SK-N-SH treated with all-trans-retinoic acid at 6 μM for 48 hours (cell line): ENCODE results near the gene DPP6.

Experiments
- ATAC-seq: fragments of 200-7000 bp; cut with Tn5 transposase; 3 replicates; pipeline ENCODE4 v1.9.1; 2020; ENCODE audit warnings: mild to moderate bottlenecking, moderate library complexity
- ARNTL ChIP-seq: fragments of 450-650 bp; formaldehyde crosslinking; IDR thresholded peaks from 2 replicates; pipeline ENCODE4 v1.5.0; 2020; ENCODE audit warnings: low read depth, mild to moderate bottlenecking, moderate library complexity, borderline replicate concordance
- CREB5 ChIP-seq: fragments of 250-450 bp; sonication (Bioruptor Pico); IDR thresholded peaks from 2 replicates; pipeline ENCODE4 v1.5.1; 2020; ENCODE audit warnings: low read depth, mild to moderate bottlenecking, moderate library complexity
- CSDC2 ChIP-seq: fragments of 250-450 bp; sonication (Bioruptor Pico); IDR thresholded peaks from 2 replicates; pipeline ENCODE4 v1.5.0; 2020; ENCODE audit warnings: mild to moderate bottlenecking, moderate library complexity
- CSRNP3 ChIP-seq: fragments of 250-450 bp; sonication (Bioruptor Pico); IDR thresholded peaks from 2 replicates; pipeline ENCODE4 v1.5.1; 2021; ENCODE audit warnings: mild to moderate bottlenecking, moderate library complexity
- ESRRG ChIP-seq: fragments of 250-450 bp; sonication (Bioruptor Pico); IDR thresholded peaks from 2 replicates; pipeline ENCODE4 v1.6.1; 2021; ENCODE audit warnings: mild to moderate bottlenecking
- GLIS3 ChIP-seq: fragments of 250-450 bp; sonication (Bioruptor Pico); IDR thresholded peaks from 2 replicates; pipeline ENCODE4 v1.5.0; 2020; ENCODE audit warnings: mild to moderate bottlenecking, moderate library complexity
- ISL1 ChIP-seq: fragments of 250-450 bp; sonication (Bioruptor Pico); IDR thresholded peaks from 2 replicates; pipeline ENCODE4 v2.1.2; 2022; ENCODE audit warnings: mild to moderate bottlenecking, moderate library complexity
- OSR1 ChIP-seq: fragments of 250-450 bp; sonication (Bioruptor Pico); IDR thresholded peaks from 2 replicates; pipeline ENCODE4 v1.8.0; 2022; ENCODE audit warnings: moderate library complexity, mild to moderate bottlenecking, inconsistent platforms
- PATZ1 ChIP-seq: fragments of 250-450 bp; sonication (Bioruptor Pico); IDR thresholded peaks from 2 replicates; pipeline ENCODE4 v1.8.0; 2020; ENCODE audit warnings: mild to moderate bottlenecking, moderate library complexity, borderline replicate concordance
- POU6F1 ChIP-seq: fragments of 250-450 bp; sonication (Bioruptor Pico); IDR thresholded peaks from 2 replicates; pipeline ENCODE4 v1.8.0; 2021; ENCODE audit warnings: low read depth, mild to moderate bottlenecking, moderate library complexity, borderline replicate concordance
- PPARA ChIP-seq: fragments of 250-450 bp; sonication (Bioruptor Pico); IDR thresholded peaks from 2 replicates; pipeline ENCODE4 v1.5.0; 2020; ENCODE audit warnings: mild to moderate bottlenecking, borderline replicate concordance
- RARB ChIP-seq: fragments of 250-450 bp; sonication (Bioruptor Pico); IDR thresholded peaks from 2 replicates; pipeline ENCODE4 v1.8.0; 2021; ENCODE audit warnings: mild to moderate bottlenecking, moderate library complexity
- SNAI2 ChIP-seq: fragments of 250-450 bp; sonication (Bioruptor Pico); IDR thresholded peaks from 2 replicates; pipeline ENCODE4 v1.5.0; 2020; ENCODE audit warnings: mild to moderate bottlenecking, moderate library complexity
- TOX ChIP-seq: fragments of 250-450 bp; sonication (Bioruptor Pico); IDR thresholded peaks from 2 replicates; pipeline ENCODE4 v1.8.0; 2021; ENCODE audit warnings: mild to moderate bottlenecking, moderate library complexity, borderline replicate concordance
- TSHZ2 ChIP-seq: fragments of 250-450 bp; sonication (Bioruptor Pico); IDR thresholded peaks from 2 replicates; pipeline ENCODE4 v1.5.0; 2020; ENCODE audit warnings: mild to moderate bottlenecking, moderate library complexity
- ZC3H10 ChIP-seq: fragments of 250-450 bp; sonication (Bioruptor Pico); IDR thresholded peaks from 2 replicates; pipeline ENCODE4 v1.5.1; 2021; ENCODE audit warnings: mild to moderate bottlenecking, moderate library complexity
- ZFP3 ChIP-seq: fragments of 250-450 bp; sonication (Bioruptor Pico); IDR thresholded peaks from 2 replicates; pipeline ENCODE4 v1.5.0; 2020; ENCODE audit warnings: mild to moderate bottlenecking, moderate library complexity
- ZFP30 ChIP-seq: fragments of 450-650 bp; formaldehyde crosslinking; IDR thresholded peaks from 2 replicates; pipeline ENCODE4 v1.5.0; 2022; ENCODE audit warnings: mild to moderate bottlenecking, moderate library complexity
- ZNF565 ChIP-seq: fragments of 450-650 bp; formaldehyde crosslinking; conservative IDR thresholded peaks from 2 replicates; pipeline ENCODE4 v1.5.0; 2020; ENCODE audit warnings: low read depth, mild to moderate bottlenecking, moderate library complexity
- ZNF70 ChIP-seq: fragments of 450-650 bp; formaldehyde crosslinking; IDR thresholded peaks from 2 replicates; pipeline ENCODE4 v1.5.0; 2020; ENCODE audit warnings: mild to moderate bottlenecking, moderate library complexity
- ZNF8 ChIP-seq: fragments of 450-650 bp; formaldehyde crosslinking; IDR thresholded peaks from 2 replicates; pipeline ENCODE4 v1.5.0; 2020; ENCODE audit warnings: mild to moderate bottlenecking, moderate library complexity

DPP6 gene

GRCh38 chr7:154836021-154836448, 783.8 kb downstream of the DPP6 start:
- TF ChIP-seq ARNTL (CRISPR knock-in tag), result no peak
- TF ChIP-seq TSHZ2, result no peak
- no peak for TF ChIP-seq CSDC2 (CRISPR knock-in tag)
- no peak for TF ChIP-seq CSRNP3
- no peak for TF ChIP-seq PATZ1 (CRISPR knock-in tag)
- no peak for ATAC-seq

GRCh38 chr7:154837087-154837486, 784.9 kb downstream of the DPP6 start:
- TF ChIP-seq ZNF8 (CRISPR knock-in tag), result no peak
- TF ChIP-seq ISL1 (CRISPR knock-in tag), result no peak
- TF ChIP-seq CSDC2 (CRISPR knock-in tag), result no peak
- no peak for TF ChIP-seq ARNTL (CRISPR knock-in tag)
- no peak for TF ChIP-seq GLIS3 (CRISPR knock-in tag)
- TF ChIP-seq RARB (CRISPR knock-in tag), result no peak
- no peak for TF ChIP-seq PPARA (CRISPR knock-in tag)
- TF ChIP-seq ZFP3, result no peak
- TF ChIP-seq TOX (CRISPR knock-in tag), result no peak
- TF ChIP-seq OSR1, result no peak
- no peak for TF ChIP-seq CSRNP3
- TF ChIP-seq ZFP30 (CRISPR knock-in tag), result no peak
- TF ChIP-seq SNAI2 (CRISPR knock-in tag), result no peak
- TF ChIP-seq ZNF565, result no peak
- no peak for TF ChIP-seq CREB5
- TF ChIP-seq ZNF70 (CRISPR knock-in tag), result no peak
- ATAC-seq, result no peak

- no peak for ATAC-seq
- no peak for TF ChIP-seq ZC3H10 (CRISPR knock-in tag)
- TF ChIP-seq POU6F1 (CRISPR knock-in tag), result no peak
- no peak for TF ChIP-seq RARB (CRISPR knock-in tag)
- TF ChIP-seq CREB5, result no peak
- no peak for TF ChIP-seq PATZ1 (CRISPR knock-in tag)
- no peak for TF ChIP-seq ZFP30 (CRISPR knock-in tag)
- TF ChIP-seq ARNTL (CRISPR knock-in tag), result no peak
- no peak for TF ChIP-seq ISL1 (CRISPR knock-in tag)
- TF ChIP-seq TSHZ2, result no peak
- no peak for TF ChIP-seq OSR1
- TF ChIP-seq ESRRG (CRISPR knock-in tag), result no peak
- no peak for TF ChIP-seq CSDC2 (CRISPR knock-in tag)
Observed at GRCh38 chr7:154837622-154838021, 785.4 kb downstream of the DPP6 start.
